22Rv1 (cell line): ENCODE data around the gene MPL.

Experiments used
- ZFX ChIP-seq: fragments of 450-650 bp; IDR thresholded peaks from 2 replicates; pipeline ENCODE4 v1.6.1; 2017; ENCODE audit warnings: antibody characterized with exemption, borderline replicate concordance
- TF ChIP-seq, protein P1 (sequence below): fragments of 450-650 bp; IDR thresholded peaks from 2 replicates; pipeline ENCODE4 v1.5.1; 2017; ENCODE audit warnings: mild to moderate bottlenecking

GRCh38 chr1:43298055-43298454 lies 39.6 kb upstream of the MPL start:
- TF ChIP-seq, protein P1, sequence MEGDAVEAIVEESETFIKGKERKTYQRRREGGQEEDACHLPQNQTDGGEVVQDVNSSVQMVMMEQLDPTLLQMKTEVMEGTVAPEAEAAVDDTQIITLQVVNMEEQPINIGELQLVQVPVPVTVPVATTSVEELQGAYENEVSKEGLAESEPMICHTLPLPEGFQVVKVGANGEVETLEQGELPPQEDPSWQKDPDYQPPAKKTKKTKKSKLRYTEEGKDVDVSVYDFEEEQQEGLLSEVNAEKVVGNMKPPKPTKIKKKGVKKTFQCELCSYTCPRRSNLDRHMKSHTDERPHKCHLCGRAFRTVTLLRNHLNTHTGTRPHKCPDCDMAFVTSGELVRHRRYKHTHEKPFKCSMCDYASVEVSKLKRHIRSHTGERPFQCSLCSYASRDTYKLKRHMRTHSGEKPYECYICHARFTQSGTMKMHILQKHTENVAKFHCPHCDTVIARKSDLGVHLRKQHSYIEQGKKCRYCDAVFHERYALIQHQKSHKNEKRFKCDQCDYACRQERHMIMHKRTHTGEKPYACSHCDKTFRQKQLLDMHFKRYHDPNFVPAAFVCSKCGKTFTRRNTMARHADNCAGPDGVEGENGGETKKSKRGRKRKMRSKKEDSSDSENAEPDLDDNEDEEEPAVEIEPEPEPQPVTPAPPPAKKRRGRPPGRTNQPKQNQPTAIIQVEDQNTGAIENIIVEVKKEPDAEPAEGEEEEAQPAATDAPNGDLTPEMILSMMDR: no peak
- no peak for TF ChIP-seq ZFX
